Nephron progenitor cell (in vitro differentiated cells): ENCODE results near the gene F11R.
"Not testable (repeated sequence)": the region's sequence is repeated elsewhere in the genome, so short reads cannot be mapped to it uniquely, and the experiment has no call there.

Source experiments
- DNase-seq: peaks from one replicate; pipeline ENCODE4 v3.0.0; 2021
- H3K27ac Mint-ChIP-seq: 2 replicates; pipeline ENCODE4 v1.8.0; 2021; ENCODE audit warnings: mild to moderate bottlenecking, moderate library complexity, mixed read lengths
- H3K27me3 Mint-ChIP-seq: 2 replicates; pipeline ENCODE4 v1.8.0; 2021; ENCODE audit warnings: mild to moderate bottlenecking, low read depth, mixed read lengths; ENCODE audit not compliant: poor library complexity
- H3K36me3 Mint-ChIP-seq: 2 replicates; pipeline ENCODE4 v1.8.0; 2021; ENCODE audit warnings: low read depth, mixed read lengths
- H3K4me1 Mint-ChIP-seq: 2 replicates; pipeline ENCODE4 v1.8.0; 2021; ENCODE audit warnings: mixed read lengths
- H3K4me3 Mint-ChIP-seq: 2 replicates; pipeline ENCODE4 v1.8.0; 2021; ENCODE audit warnings: mild to moderate bottlenecking, moderate library complexity, mixed read lengths
- H3K9me3 Mint-ChIP-seq: 2 replicates; pipeline ENCODE4 v1.8.0; 2021; ENCODE audit warnings: mild to moderate bottlenecking, moderate library complexity, mixed read lengths
- CTCF ChIP-seq: fragments of 200-600 bp; sonication (generic); IDR thresholded peaks from 2 replicates; pipeline ENCODE4 v1.5.0; 2021; ENCODE audit warnings: antibody characterized with exemption

F11R gene

GRCh38 chr1:160953030-160953429 is 67.9 kb downstream of the F11R start:
- no peak for TF ChIP-seq CTCF
- no peak overlapping the region for H3K27ac Mint-ChIP-seq
- DNase-seq, result no peak
- H3K27me3 Mint-ChIP-seq, result peaks cover 3% of the 10 kb centered on the region
- H3K4me1 Mint-ChIP-seq, result peaks cover 54% of the 10 kb centered on the region
- H3K4me3 Mint-ChIP-seq, result no peak overlapping the region
- peaks cover 8% of the 10 kb centered on the region for H3K9me3 Mint-ChIP-seq
- no peaks in the 10 kb centered on the region for H3K36me3 Mint-ChIP-seq

DNA sequence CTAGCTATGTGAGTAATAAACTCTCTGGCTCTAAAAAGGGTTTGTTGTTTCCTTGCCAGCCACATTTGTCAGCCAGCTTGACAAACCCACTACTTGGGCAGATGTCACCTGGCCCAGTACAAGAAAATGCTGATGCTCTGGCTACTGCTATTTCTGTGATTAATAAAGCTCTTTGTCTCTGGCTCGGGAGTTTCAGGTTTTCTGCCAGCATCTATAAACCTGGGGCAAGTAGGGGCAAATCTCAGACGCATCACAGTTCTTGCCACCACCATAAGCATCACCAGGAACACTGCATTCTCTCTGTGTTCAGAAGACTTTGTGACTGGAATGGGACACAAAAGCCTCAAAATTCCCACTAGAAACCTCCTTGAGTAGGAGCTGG is 68.8 kb downstream of the F11R start:
- no peak for TF ChIP-seq CTCF
- Mint-ChIP-seq H3K4me1 (peaks cover 62% of the 10 kb centered on the region), H3K27me3 (peaks cover 3% of the 10 kb centered on the region), H3K9me3 (peaks cover 8% of the 10 kb centered on the region), H3K4me3 (no peak overlapping the region), H3K27ac (no peak overlapping the region), H3K36me3 (no peaks in the 10 kb centered on the region)
- no peak for DNase-seq

DNA sequence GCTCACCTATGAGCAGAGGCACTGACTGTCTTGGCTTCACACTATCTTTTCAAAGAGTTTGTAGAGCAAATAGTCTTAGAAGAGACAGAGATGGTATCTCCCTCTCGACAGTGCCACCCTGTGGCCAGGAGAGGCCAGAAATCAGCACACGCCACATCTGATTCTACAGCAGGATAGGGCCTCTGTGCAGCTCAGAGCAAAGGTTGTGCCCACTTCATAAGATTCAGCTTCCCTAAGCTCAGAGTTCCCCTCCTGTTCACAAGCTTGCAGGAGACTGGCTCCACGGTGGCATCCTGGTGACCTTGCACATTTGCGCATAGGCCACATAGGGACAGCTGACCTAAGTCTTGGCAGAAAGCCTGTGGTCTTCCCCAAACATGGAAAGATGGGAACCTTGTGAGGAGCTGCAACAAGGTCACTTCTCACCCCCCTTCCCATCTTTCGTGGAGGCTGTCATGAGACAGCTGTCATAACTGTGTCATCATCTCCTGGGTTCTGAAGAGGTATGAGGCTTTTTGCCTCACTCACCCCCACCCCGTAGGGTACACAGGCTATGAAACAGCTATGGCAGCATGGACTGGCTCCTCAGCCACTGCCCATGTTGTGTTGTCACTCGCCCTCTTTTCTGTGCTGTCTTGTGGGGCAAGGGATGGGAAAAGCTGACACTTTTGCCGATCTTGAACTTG is 69.4 kb downstream of the F11R start:
- Mint-ChIP-seq H3K4me3 (no peak overlapping the region), H3K4me1 (peaks cover 62% of the 10 kb centered on the region), H3K36me3 (no peaks in the 10 kb centered on the region), H3K9me3 (peaks cover 8% of the 10 kb centered on the region), H3K27ac (no peak overlapping the region), H3K27me3 (peaks cover 3% of the 10 kb centered on the region)
- peak; percentile 65 for TF ChIP-seq CTCF
- peak; percentile 58 for DNase-seq

GRCh38 chr1:160950657-160951056 is 70.3 kb downstream of the F11R start:
- no peak overlapping the region for H3K27ac Mint-ChIP-seq
- no peak overlapping the region for H3K4me3 Mint-ChIP-seq
- H3K36me3 Mint-ChIP-seq, result no peaks in the 10 kb centered on the region
- TF ChIP-seq CTCF, result no peak
- H3K4me1 Mint-ChIP-seq, result peaks cover 62% of the 10 kb centered on the region
- no peak for DNase-seq
- peaks cover 3% of the 10 kb centered on the region for H3K27me3 Mint-ChIP-seq
- peaks cover 8% of the 10 kb centered on the region for H3K9me3 Mint-ChIP-seq

- Mint-ChIP-seq H3K4me3 (no peak overlapping the region), H3K27ac (no peak overlapping the region), H3K4me1 (peaks cover 62% of the 10 kb centered on the region), H3K36me3 (no peaks in the 10 kb centered on the region), H3K9me3 (peaks cover 8% of the 10 kb centered on the region), H3K27me3 (peaks cover 3% of the 10 kb centered on the region)
- DNase-seq, result no peak
- no peak for TF ChIP-seq CTCF
Measured at GRCh38 chr1:160949881-160950280, 71.1 kb downstream of the F11R start.

DNA sequence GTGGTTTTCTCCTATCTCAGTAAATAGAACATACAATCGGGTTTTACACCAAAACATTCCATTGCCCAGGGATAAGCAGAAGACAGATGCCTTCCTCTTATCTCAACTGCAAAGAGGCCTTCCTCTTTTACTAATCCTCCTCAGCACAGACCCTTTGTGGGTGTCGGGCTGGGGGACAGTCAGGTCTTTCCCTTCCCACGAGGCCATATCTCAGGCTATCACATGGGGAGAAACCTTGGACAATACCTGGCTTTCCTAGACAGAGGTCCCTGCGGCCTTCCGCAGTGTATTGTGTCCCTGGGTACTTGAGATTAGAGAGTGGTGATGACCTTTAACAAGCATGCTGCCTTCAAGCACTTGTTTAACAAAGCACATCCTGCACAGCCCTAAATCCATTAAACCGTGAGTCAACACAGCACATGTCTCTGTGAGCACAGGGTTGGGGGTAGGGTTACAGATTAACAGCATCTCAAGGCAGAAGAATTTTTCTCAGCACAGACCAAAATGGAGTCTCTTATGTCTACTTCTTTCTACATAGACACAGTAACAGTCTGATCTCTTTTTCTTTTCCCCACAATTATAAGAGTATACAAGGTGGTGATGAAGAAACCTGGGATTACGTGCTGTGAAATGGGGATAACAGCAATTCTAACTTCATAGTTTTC is 71.6 kb downstream of the F11R start:
- H3K27ac Mint-ChIP-seq, result peak overlapping the region; percentile 92
- peaks cover 60% of the 10 kb centered on the region for H3K4me1 Mint-ChIP-seq
- not testable (repeated sequence) for H3K4me3 Mint-ChIP-seq, DNase-seq, H3K27me3 Mint-ChIP-seq, H3K36me3 Mint-ChIP-seq, H3K9me3 Mint-ChIP-seq

- H3K36me3 Mint-ChIP-seq, H3K4me3 Mint-ChIP-seq, DNase-seq, H3K27me3 Mint-ChIP-seq: not testable (repeated sequence)
- Mint-ChIP-seq H3K4me1 (peaks cover 49% of the 10 kb centered on the region), H3K9me3 (peaks cover 12% of the 10 kb centered on the region), H3K27ac (peak overlapping the region; percentile 78)
Measured at GRCh38 chr1:160947174-160947759, 73.7 kb downstream of the F11R start.

GRCh38 chr1:160945881-160946280 is 75.1 kb downstream of the F11R start:
- not testable (repeated sequence) for DNase-seq, H3K27ac Mint-ChIP-seq, H3K4me3 Mint-ChIP-seq, H3K27me3 Mint-ChIP-seq, H3K36me3 Mint-ChIP-seq
- Mint-ChIP-seq H3K4me1 (peaks cover 43% of the 10 kb centered on the region), H3K9me3 (peaks cover 20% of the 10 kb centered on the region)
